ENCODE data around the gene GDF15.
"Not testable (repeated sequence)": the region's sequence is repeated elsewhere in the genome, so short reads cannot be mapped to it uniquely, and the experiment has no call there.

Gene GDF15

GRCh38 chr19:18397242-18398202, 11.6 kb downstream of the GDF15 start, which contains the start of gene LRRC25:
LRRC25 (minus strand) TSS chr19:18397622; CDS start chr19:18396963, 659 bp downstream.
- Histone ChIP-seq H3K4me3 (ENCODE audit: low read length) (no peak within 1 kb of the TSS), H3K27me3 (ENCODE audit: control insufficient read depth, insufficient read depth, low read length) (peaks cover 13% of the 10 kb centered on the region), H3K4me2 (ENCODE audit: low read length) (no peak within 1 kb of the TSS), H3K9ac (ENCODE audit: low read depth, low read length) (no peak within 1 kb of the TSS), H3K4me1 (ENCODE audit: control insufficient read depth, insufficient read depth, low read length) (peaks cover 13% of the 10 kb centered on the region), H3K9me3 (replicated peaks; ENCODE audit: low read length) (no peaks in the 10 kb centered on the region), H3K36me3 (ENCODE audit: insufficient read depth, low read length) (no peaks in the 10 kb centered on the region)

DNA sequence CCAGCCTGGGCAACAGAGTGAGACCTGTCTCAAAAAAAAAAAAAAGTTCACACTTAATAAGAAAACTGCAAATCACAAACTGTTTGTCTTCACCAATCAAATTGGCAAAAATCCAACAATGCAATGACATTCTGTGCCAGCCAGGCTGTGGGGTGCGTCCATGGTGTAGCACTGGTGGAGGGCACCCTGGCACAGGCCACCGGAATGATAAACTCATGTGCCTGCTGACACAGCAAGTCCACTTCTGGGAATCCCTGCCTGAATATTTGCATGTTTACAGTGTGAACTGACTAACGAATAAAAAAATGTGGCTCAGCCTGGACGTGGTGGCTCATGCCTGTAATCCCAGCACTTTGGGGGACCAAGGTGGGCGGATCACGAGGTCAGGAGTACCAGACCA, 13.1 kb downstream of the GDF15 start:
- Histone ChIP-seq H3K9ac (ENCODE audit: low read depth, low read length) (no peak overlapping the region), H3K27me3 (ENCODE audit: control insufficient read depth, insufficient read depth, low read length) (peaks cover 13% of the 10 kb centered on the region), H3K4me2 (ENCODE audit: low read length) (no peak overlapping the region), H3K4me1 (ENCODE audit: control insufficient read depth, insufficient read depth, low read length) (peaks cover 13% of the 10 kb centered on the region), H3K4me3 (ENCODE audit: low read length) (no peak overlapping the region), H3K9me3 (replicated peaks; ENCODE audit: low read length) (no peaks in the 10 kb centered on the region), H3K36me3 (ENCODE audit: insufficient read depth, low read length) (no peaks in the 10 kb centered on the region)

- Histone ChIP-seq H3K9ac (ENCODE audit: low read depth, low read length) (no peak overlapping the region), H3K4me3 (ENCODE audit: low read length) (no peak overlapping the region), H3K36me3 (ENCODE audit: insufficient read depth, low read length) (no peaks in the 10 kb centered on the region), H3K4me2 (ENCODE audit: low read length) (no peak overlapping the region), H3K27me3 (ENCODE audit: control insufficient read depth, insufficient read depth, low read length) (peaks cover 6% of the 10 kb centered on the region), H3K4me1 (ENCODE audit: control insufficient read depth, insufficient read depth, low read length) (peaks cover 8% of the 10 kb centered on the region), H3K9me3 (replicated peaks; ENCODE audit: low read length) (no peaks in the 10 kb centered on the region)
Measured at GRCh38 chr19:18401580-18402112, 15.7 kb downstream of the GDF15 start.

DNA sequence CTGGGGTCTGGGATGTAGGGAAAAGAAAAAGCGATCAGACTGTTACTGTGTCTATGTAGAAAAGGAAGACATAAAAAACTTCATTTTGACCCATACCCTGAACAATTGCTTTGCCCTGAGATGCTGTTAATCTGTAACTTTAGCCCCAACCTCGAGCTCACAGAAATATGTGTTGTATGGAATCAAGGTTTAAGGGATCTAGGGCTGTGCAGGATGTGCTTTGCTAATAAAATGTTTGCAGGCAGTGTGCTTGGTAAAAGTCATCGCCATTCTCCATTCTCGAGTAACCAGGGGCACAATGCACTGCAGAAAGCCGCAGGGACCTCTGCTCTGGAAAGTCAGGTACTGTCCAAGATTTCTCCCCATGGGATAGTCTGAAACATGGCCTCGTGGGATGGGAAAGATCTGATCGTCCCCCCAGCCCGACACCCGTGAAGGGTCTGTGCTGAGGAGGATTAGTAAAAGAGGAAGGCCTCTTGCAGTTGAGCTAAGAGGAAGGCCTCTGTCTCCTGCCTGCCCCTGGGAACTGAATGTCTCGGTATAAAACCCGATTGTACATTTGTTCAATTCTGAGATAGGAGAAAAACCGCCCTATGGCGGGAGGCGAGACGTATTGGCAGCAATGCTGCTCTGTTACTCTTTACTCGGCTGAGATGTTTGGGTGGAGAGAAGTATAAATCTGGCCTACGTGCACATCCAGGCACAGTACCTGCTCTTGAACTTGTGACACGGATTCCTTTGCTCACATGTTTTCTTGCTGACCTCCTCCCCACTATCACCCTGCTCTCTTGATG, 16.7 kb downstream of the GDF15 start:
- not testable (repeated sequence) for H3K27me3 ChIP-seq (ENCODE audit: control insufficient read depth, insufficient read depth, low read length); H3K4me3 ChIP-seq (ENCODE audit: low read length); H3K4me2 ChIP-seq (ENCODE audit: low read length); H3K4me1 ChIP-seq (ENCODE audit: control insufficient read depth, insufficient read depth, low read length); H3K9ac ChIP-seq (ENCODE audit: low read depth, low read length); H3K9me3 ChIP-seq (replicated peaks; ENCODE audit: low read length); H3K36me3 ChIP-seq (ENCODE audit: insufficient read depth, low read length)

- not testable (repeated sequence) for H3K9me3 ChIP-seq (replicated peaks; ENCODE audit: low read length); H3K9ac ChIP-seq (ENCODE audit: low read depth, low read length); H3K27me3 ChIP-seq (ENCODE audit: control insufficient read depth, insufficient read depth, low read length); H3K4me3 ChIP-seq (ENCODE audit: low read length); H3K4me1 ChIP-seq (ENCODE audit: control insufficient read depth, insufficient read depth, low read length); H3K36me3 ChIP-seq (ENCODE audit: insufficient read depth, low read length); H3K4me2 ChIP-seq (ENCODE audit: low read length)
Measured at GRCh38 chr19:18405754-18406153, 19.8 kb downstream of the GDF15 start.

GRCh38 chr19:18406749-18407148, 20.8 kb downstream of the GDF15 start:
- Histone ChIP-seq H3K4me2 (ENCODE audit: low read length) (no peak overlapping the region), H3K4me1 (ENCODE audit: control insufficient read depth, insufficient read depth, low read length) (peaks cover 3% of the 10 kb centered on the region), H3K4me3 (ENCODE audit: low read length) (no peak overlapping the region), H3K9me3 (replicated peaks; ENCODE audit: low read length) (no peaks in the 10 kb centered on the region), H3K9ac (ENCODE audit: low read depth, low read length) (no peak overlapping the region), H3K27me3 (ENCODE audit: control insufficient read depth, insufficient read depth, low read length) (no peaks in the 10 kb centered on the region), H3K36me3 (ENCODE audit: insufficient read depth, low read length) (no peaks in the 10 kb centered on the region)

DNA sequence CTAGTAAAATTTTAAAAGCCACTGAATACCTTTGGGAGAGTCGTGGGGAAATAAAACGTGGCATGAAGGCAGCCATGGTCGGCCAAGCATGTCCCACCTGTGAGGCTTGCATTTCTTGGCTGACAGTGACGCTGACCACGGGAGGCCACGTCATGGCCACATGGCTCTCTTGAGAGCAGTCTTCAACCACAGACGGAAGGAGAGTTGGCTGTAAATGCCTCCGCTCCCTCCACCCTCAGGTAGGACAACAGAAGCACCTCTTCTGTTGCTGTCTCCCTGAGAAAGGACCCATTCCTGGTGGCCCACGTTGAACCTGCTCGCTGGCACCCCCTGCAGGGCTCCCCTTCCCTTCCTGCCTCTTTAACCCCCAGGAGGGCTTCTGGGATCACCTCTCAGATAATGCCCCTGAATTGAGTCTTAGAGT, 22.1 kb downstream of the GDF15 start:
- no peak overlapping the region for H3K4me2 ChIP-seq (ENCODE audit: low read length)
- H3K9ac ChIP-seq (ENCODE audit: low read depth, low read length): no peak overlapping the region
- no peaks in the 10 kb centered on the region for H3K9me3 ChIP-seq (replicated peaks; ENCODE audit: low read length)
- no peak overlapping the region for H3K4me3 ChIP-seq (ENCODE audit: low read length)
- H3K27me3 ChIP-seq (ENCODE audit: control insufficient read depth, insufficient read depth, low read length): no peaks in the 10 kb centered on the region
- H3K36me3 ChIP-seq (ENCODE audit: insufficient read depth, low read length): no peaks in the 10 kb centered on the region
- peaks cover 3% of the 10 kb centered on the region for H3K4me1 ChIP-seq (ENCODE audit: control insufficient read depth, insufficient read depth, low read length)

DNA sequence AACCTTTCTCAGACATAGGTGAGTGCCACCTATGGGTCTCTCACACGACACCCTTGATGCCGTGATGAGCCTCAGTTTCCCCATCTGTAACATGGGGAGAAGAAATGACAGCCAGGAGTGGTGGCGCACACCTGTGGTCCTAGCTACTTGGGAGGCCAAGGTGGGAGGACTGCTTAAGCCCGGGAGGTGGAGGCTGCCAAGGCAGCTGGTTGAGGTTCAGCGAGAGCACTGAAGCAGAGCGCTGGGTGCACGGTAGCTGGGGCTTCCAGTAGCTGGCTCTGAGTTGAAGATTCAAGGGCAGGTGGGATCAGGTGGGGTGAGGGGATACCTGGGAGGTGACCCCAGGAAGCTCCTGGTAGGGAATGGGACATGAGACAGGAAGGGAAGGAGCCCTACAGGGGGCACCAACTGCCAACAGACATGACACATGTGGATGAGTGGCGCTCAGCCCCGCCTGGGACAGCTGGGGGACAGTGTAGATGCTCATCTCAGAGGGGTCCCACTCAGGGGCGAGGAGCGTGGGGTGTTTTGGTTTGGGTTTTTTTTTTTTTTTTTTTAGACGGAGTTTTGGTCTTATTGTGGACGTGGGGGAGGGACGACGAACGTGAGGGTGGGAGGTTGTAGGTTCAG, 26.8 kb downstream of the GDF15 start:
- H3K4me1 ChIP-seq (ENCODE audit: control insufficient read depth, insufficient read depth, low read length): peaks cover 39% of the 10 kb centered on the region

DNA sequence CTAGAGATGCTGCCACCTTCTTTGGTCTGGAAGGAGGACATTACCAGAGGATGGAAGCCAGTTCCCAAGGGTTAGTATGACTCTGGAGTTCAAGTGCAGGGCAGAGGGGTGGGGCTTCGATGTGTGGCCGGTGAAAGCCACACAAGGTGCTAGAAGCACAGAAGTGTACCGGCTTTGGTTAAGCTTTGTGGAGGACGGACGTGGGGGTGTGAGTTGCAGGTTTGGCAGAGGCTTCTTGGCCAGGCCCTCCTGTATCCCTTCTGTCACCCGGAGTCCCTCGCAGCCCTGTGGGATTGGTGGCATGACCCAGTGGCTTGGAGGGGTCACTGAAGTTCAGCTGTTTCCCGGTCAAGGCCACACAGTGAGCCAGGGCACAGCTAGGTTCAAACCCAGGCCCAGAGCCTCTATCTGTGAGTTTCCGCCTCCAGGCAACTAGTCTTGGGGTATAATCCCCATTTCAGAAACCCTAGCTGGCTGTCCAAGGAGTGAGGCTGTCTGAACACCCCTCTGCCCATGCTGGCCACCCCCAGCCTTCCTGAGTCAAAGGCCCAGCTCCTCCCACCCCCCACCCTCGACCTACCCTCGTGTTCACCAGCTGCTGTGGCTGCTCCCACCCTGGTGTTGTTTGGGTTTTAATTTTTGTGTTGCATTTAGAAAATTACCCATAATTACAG, 28.7 kb downstream of the GDF15 start:
- Histone ChIP-seq H3K9me3 (replicated peaks; ENCODE audit: low read length) (no peaks in the 10 kb centered on the region), H3K9ac (ENCODE audit: low read depth, low read length) (peak overlapping the region; percentile 60), H3K4me1 (ENCODE audit: control insufficient read depth, insufficient read depth, low read length) (peaks cover 52% of the 10 kb centered on the region), H3K4me2 (ENCODE audit: low read length) (peak overlapping the region; percentile 77), H3K27me3 (ENCODE audit: control insufficient read depth, insufficient read depth, low read length) (no peaks in the 10 kb centered on the region), H3K36me3 (ENCODE audit: insufficient read depth, low read length) (no peaks in the 10 kb centered on the region), H3K4me3 (ENCODE audit: low read length) (peak overlapping the region; percentile 56)

More for the DNA sequence above, 26.8 kb downstream of the GDF15 start:
- Histone ChIP-seq H3K9ac (ENCODE audit: low read depth, low read length) (no peak overlapping the region), H3K36me3 (ENCODE audit: insufficient read depth, low read length) (no peaks in the 10 kb centered on the region), H3K27me3 (ENCODE audit: control insufficient read depth, insufficient read depth, low read length) (no peaks in the 10 kb centered on the region), H3K4me3 (ENCODE audit: low read length) (no peak overlapping the region), H3K9me3 (replicated peaks; ENCODE audit: low read length) (no peaks in the 10 kb centered on the region), H3K4me2 (ENCODE audit: low read length) (no peak overlapping the region)

- Histone ChIP-seq H3K4me3 (ENCODE audit: low read length) (peak overlapping the region; percentile 56), H3K9me3 (replicated peaks; ENCODE audit: low read length) (no peaks in the 10 kb centered on the region), H3K4me2 (ENCODE audit: low read length) (peak overlapping the region; percentile 77), H3K9ac (ENCODE audit: low read depth, low read length) (peak overlapping the region; percentile 60), H3K27me3 (ENCODE audit: control insufficient read depth, insufficient read depth, low read length) (no peaks in the 10 kb centered on the region), H3K36me3 (ENCODE audit: insufficient read depth, low read length) (no peaks in the 10 kb centered on the region), H3K4me1 (ENCODE audit: control insufficient read depth, insufficient read depth, low read length) (peaks cover 55% of the 10 kb centered on the region)
Measured at GRCh38 chr19:18415178-18415867, 29.4 kb downstream of the GDF15 start.
